SK-N-MC (cell line): ENCODE data around the gene KLHDC3.
A peak's percentile ranks its signal among the peaks of the same experiment; 100 is the strongest.

Experiments used
- DNase-seq: peaks from one replicate; pipeline ENCODE4 v3.0.0-alpha.2; 2011; ENCODE audit warnings: low read depth, low spot score
- H3K27ac ChIP-seq: fragments of 200-600 bp; sonication (generic); 2 replicates; pipeline ENCODE4 v1.5.1; 2016; ENCODE audit warnings: mixed run types
- H3K36me3 ChIP-seq: fragments of 200-600 bp; sonication (generic); 2 replicates; pipeline ENCODE4 v1.6.1; 2017; ENCODE audit warnings: antibody characterized with exemption, low read length, mixed read lengths; ENCODE audit not compliant: insufficient read depth
- H3K4me3 ChIP-seq: fragments of 200-600 bp; sonication (generic); 2 replicates; pipeline ENCODE4 v1.5.1; 2016
- H3K9ac ChIP-seq: fragments of 200-600 bp; sonication (generic); 2 replicates; pipeline ENCODE4 v1.8.0; 2017; ENCODE audit warnings: mixed run types, mixed read lengths; ENCODE audit not compliant: insufficient read length
- H3K9me3 ChIP-seq: fragments of 200-600 bp; sonication (generic); 2 replicates; pipeline ENCODE4 v1.6.1; 2017; ENCODE audit warnings: low read depth, mild to moderate bottlenecking, antibody characterized with exemption, low read length, moderate library complexity, mixed read lengths
- EZH2 ChIP-seq: fragments of 200-600 bp; sonication (generic); IDR thresholded peaks from one replicate; pipeline ENCODE4 v1.6.1; 2017; ENCODE audit warnings: antibody characterized with exemption
- FOXP2 ChIP-seq: optimal IDR thresholded peaks from 2 replicates; pipeline ENCODE3; 2011; ENCODE audit warnings: mild to moderate bottlenecking, moderate library complexity; ENCODE audit not compliant: insufficient read depth; ENCODE audit errors: extremely low read length, control extremely low read depth
- POLR2AphosphoS5 ChIP-seq: IDR thresholded peaks from 2 replicates; pipeline ENCODE4 v1.6.1; 2012; ENCODE audit warnings: mild to moderate bottlenecking, low read depth, low read length, borderline replicate concordance

KLHDC3 gene, protein sequence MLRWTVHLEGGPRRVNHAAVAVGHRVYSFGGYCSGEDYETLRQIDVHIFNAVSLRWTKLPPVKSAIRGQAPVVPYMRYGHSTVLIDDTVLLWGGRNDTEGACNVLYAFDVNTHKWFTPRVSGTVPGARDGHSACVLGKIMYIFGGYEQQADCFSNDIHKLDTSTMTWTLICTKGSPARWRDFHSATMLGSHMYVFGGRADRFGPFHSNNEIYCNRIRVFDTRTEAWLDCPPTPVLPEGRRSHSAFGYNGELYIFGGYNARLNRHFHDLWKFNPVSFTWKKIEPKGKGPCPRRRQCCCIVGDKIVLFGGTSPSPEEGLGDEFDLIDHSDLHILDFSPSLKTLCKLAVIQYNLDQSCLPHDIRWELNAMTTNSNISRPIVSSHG

DNA sequence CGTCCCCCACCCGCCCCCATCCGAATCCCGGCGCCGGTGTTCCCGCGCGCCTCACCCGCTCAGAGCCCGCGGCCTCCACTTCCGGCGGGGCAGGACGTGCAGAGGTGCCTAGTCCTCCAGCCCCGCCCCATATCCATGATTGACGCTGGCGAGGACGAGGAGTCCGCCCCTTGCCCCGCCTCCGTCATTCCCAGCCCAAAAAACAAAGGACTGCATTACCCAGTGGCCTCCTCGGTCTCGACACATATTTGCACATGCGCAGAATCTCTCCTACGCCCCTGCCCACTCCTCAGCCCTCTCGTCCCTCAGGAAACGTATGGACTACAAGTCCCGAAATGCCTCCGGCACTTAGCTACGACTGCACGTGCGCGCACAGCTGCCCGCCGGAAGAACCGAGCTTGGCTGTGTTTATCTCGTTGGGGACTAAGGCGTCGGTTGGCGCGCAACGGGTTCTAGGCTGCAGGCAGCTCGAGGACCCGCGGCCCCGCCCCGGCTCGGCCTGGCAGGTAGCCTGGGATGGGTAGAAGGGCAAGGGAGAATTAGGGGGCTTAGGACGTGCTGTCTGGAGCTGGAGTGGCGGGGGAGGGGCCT is at the start of gene KLHDC3, which contains the start of gene MEA1:
Gene KLHDC3 (plus strand): TSS at position 407 of the 591 bp plus-strand sequence. CDS start 2,944 bp downstream, outside the sequence.
Gene MEA1 (minus strand): TSS at position 104 of the 591 bp plus-strand sequence. CDS start 133 bp downstream, outside the sequence.
- peak; percentile 100 for DNase-seq
- H3K36me3 ChIP-seq = peaks cover 54% of the 10 kb centered on the region
- H3K27ac ChIP-seq = no peak within 1 kb of the TSS
- TF ChIP-seq FOXP2 (peak; percentile 85), EZH2 (no peak), POLR2AphosphoS5 (peak; percentile 87)
- H3K4me3 ChIP-seq = peak within 1 kb of the TSS; percentile 89
- H3K9me3 ChIP-seq = no peaks in the 10 kb centered on the region
- H3K9ac ChIP-seq = peak within 1 kb of the TSS; percentile 91

DNA sequence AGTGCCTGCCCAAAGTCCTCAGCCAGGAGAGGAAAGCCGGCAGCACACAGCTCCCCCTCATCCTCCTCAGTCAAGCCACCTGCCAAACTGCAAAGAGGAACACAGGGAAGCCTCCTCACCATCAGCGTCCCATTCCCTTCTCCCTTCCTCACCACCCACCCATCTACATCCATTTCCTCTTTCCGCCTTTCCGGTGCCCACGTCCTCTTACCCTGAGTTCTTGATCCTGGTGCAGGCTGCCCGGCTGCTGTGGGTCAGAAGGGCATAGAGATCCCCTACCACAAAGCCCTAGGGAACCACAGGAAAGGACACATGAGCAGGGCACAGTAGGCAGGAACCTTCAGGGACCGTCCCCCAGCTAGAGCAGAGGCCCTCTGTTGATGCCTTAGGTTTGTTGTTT is 47.5 kb upstream of the KLHDC3 start:
- no peak for TF ChIP-seq FOXP2
- TF ChIP-seq POLR2AphosphoS5 = no peak
- TF ChIP-seq EZH2 = no peak

DNA sequence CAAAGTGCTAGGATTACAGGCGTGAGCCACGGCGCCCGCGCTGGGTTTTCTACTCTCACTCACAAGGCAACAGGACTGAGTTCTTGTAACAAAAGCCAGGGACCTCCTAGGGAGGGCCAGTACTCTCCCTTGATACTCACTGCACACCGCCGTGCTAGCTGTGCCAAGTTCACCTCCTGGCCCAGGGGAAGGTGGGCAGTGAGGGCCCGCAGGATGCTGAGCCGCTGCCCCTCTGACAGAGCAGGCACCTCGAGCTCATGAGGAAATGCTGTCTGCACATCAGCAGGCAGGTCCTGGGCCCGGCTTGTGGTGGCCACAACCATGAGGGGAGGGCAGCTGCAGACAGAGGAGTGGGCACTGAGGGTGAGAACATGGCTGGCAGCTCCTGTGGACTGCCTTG is 46.8 kb upstream of the KLHDC3 start:
- Histone ChIP-seq H3K36me3 (no peaks in the 10 kb centered on the region; the same call in 1 of the 2 replicates), H3K9ac (no peak overlapping the region), H3K27ac (no peak overlapping the region), H3K9me3 (no peaks in the 10 kb centered on the region), H3K4me3 (no peak overlapping the region)
- no peak for TF ChIP-seq FOXP2
- TF ChIP-seq EZH2 = no peak
- TF ChIP-seq POLR2AphosphoS5 = no peak
- DNase-seq = no peak

More for the DNA sequence above, 47.5 kb upstream of the KLHDC3 start:
- Histone ChIP-seq H3K9ac (no peak overlapping the region), H3K27ac (no peak overlapping the region), H3K9me3 (no peaks in the 10 kb centered on the region), H3K36me3 (no peaks in the 10 kb centered on the region; the same call in 1 of the 2 replicates), H3K4me3 (no peak overlapping the region)
- DNase-seq = no peak

DNA sequence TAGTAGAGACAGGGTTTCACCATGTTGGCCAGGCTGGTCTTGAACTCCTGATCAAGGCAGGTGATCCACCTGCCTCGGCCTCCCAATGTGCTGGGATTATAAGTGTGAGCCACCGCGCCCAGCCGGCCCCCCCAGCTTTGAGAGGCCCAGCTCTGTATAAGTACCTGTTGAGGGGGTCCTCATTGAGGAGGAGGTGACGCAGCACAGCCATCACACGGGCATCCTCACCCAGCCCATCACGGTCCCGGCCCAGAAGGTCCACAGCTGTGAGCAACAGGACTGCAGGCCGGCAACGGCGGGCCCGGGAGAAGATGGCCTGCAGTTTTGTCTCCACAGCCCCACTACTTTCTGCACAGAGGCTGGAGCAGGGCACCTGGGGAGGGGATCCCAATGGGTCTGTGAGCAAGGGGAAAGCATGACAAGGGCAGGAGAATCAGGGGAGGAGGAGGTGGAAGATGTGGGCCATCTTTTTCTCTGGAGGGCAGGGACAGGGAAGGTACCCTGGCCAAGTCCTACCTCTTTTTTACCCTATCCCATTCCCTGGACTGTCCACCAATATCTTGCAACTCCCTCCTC is 45.8 kb upstream of the KLHDC3 start:
- Histone ChIP-seq H3K36me3 (no peaks in the 10 kb centered on the region; the same call in 1 of the 2 replicates), H3K4me3 (no peak overlapping the region), H3K9ac (no peak overlapping the region), H3K9me3 (no peaks in the 10 kb centered on the region), H3K27ac (no peak overlapping the region)
- no peak for TF ChIP-seq FOXP2
- TF ChIP-seq POLR2AphosphoS5 = no peak
- no peak for TF ChIP-seq EZH2
- DNase-seq = no peak

DNA sequence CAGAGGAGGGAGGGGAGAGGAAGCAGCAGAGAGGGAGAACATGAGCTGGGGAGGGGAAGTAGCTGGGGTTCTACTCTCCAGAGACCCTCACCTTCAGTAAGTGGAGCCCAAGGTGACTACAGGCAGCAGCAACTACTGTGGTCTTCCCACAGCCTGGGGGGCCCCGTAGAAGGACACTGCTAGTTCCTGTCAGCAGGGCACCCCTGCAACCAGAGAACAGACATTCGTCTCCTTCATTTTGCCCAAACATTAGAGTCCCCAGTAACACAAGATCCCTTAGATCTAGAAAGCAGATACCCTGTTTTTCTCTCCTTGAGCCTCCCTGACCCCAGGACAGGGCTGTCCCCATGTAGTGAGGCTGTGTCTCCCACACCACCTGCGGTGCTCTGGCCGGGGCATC is 45.3 kb upstream of the KLHDC3 start:
- no peak overlapping the region for H3K4me3 ChIP-seq
- no peaks in the 10 kb centered on the region for H3K9me3 ChIP-seq
- no peak overlapping the region for H3K9ac ChIP-seq
- H3K36me3 ChIP-seq = no peaks in the 10 kb centered on the region; the same call in 1 of the 2 replicates
- DNase-seq = no peak
- H3K27ac ChIP-seq = no peak overlapping the region
- TF ChIP-seq FOXP2 (no peak), POLR2AphosphoS5 (no peak), EZH2 (no peak)

DNA sequence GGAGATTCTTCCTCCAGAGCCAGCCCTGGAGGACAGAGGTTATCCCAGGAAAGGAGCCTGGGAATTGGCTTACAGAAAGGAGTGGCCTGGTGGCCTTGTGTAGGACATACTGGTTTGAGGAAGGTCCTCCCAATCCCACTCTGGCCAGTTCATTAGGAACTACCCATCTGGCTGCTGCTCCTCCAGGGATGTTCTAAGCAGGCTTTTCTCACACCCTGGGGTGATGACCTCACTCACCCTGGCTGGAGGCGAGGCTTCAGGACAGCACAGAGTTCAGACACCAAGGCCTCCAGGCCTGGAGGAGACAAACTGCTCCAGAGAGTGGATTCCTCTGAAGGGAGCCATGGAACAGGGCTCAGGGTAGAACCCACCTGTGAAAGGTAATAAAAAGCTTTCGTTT is 44.6 kb upstream of the KLHDC3 start:
- DNase-seq = no peak
- no peak for TF ChIP-seq EZH2
- no peak for TF ChIP-seq FOXP2
- no peak for TF ChIP-seq POLR2AphosphoS5
- Histone ChIP-seq H3K9me3 (no peaks in the 10 kb centered on the region), H3K9ac (no peak overlapping the region), H3K36me3 (no peaks in the 10 kb centered on the region; the same call in 1 of the 2 replicates), H3K27ac (no peak overlapping the region), H3K4me3 (no peak overlapping the region)

DNA sequence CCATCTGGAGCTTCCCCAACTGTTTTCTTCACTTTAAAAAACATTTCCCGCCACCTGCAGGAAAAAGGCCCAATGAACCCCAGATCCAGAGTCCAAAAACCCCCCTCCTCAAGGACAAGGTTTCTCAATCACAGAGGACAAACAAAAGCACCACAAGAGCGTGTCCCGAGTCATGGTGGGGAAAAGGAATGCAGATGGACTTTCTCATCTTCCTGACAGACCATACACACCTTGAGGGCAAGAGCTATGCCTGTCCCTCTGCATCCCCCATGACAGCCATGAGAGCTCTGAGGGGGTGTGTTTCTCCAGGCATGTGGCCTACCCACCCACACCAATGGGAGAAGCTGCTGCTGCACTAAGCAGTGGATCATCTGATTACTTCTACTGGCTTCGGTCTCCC is 44.1 kb upstream of the KLHDC3 start:
- Histone ChIP-seq H3K9me3 (no peaks in the 10 kb centered on the region), H3K27ac (no peak overlapping the region)

DNA sequence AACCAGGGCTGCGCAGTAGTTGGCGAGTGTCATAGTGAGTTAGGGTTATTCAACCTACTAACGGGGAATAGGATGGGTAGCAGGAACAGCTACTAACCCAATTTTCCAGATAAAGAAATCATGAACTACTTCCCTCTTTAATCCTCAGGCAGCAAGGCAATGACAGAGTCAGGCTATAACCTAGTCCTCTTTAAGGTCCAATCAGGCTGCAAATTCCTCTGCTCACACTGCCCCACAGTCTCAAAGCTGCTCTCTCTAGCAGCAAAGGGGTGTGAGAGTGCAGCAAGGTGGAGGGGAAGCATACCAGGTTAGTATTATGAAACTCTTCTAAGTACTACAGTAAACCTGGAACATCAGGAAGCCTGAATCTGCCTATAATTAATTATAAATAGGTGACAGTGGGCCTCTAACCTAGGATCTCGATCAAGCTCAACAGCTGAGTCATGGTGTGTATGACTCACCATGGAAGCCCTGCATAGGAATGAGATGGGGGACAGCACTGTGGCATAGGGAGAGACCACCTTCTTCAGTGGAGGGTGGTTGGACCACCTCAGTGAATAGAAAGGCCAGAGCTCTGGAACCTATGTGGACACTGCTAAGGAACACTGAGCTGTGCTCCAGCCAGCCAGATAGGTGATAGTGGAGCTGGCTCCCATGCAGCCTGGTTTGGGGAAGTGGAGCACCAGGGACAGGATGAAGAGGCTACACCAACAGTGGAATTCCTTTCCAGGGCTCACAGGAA is 43.0 kb upstream of the KLHDC3 start:
- no peak overlapping the region for H3K4me3 ChIP-seq
- TF ChIP-seq POLR2AphosphoS5 (no peak), FOXP2 (no peak), EZH2 (no peak)
- DNase-seq = no peak
- no peaks in the 10 kb centered on the region for H3K36me3 ChIP-seq
- peak overlapping the region; percentile 52; the same call in 1 of the 2 replicates for H3K27ac ChIP-seq
- no peak overlapping the region for H3K9ac ChIP-seq
- H3K9me3 ChIP-seq = no peaks in the 10 kb centered on the region

More for the DNA sequence above, 44.1 kb upstream of the KLHDC3 start:
- TF ChIP-seq POLR2AphosphoS5 (no peak), FOXP2 (no peak), EZH2 (no peak)
- DNase-seq = no peak
- Histone ChIP-seq H3K4me3 (no peak overlapping the region), H3K9ac (no peak overlapping the region), H3K36me3 (no peaks in the 10 kb centered on the region)
